ENCODE measurements around the gene PPT2. TPM values are rescaled to one million over a fixed set of nuclear protein-coding genes. Genes with fewer than 3 reads are reported as not detected.

PPT2 gene
- total and polyA plus RNA-seq, 2 experiments from 2014 or later = 8.9 to 20.6 TPM

DNA sequence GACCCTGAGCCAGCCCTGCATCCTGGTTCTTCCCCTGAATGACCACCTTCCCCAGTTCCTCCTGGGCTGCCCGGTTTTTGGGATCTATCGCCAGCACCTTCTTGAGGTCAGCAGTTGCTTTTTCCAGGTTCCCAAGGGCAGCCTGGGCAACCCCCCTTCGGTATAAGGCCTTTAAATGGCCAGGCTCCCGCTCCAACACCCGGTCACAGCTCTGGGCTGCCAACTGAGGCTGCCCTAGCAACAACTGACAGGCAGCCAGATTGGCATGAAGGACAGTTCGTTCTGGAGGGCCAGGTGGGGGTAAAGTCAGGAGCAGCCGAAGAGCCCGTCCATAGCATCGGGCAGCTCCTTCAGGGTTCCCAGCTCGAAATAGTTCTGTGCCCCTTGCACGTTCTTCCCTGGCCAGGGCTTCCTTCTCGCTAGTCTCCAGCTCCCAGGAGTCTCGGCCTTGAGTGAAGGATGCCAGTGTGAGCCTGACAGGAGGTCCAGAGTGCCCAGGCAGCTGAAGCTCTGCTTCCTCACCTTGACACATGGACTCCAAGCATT, 25.1 kb upstream of the PPT2 start:
- Histone ChIP-seq H3K4me3 (peak overlapping the region; percentile 96), H4K20me1 (replicated peaks; ENCODE audit: insufficient read depth) (0 out of 2 replicates have a peak, but pooled peaks cover 5% of the 10 kb centered on the region), H3K27me3 (ENCODE audit: insufficient read depth) (no peaks in the 10 kb centered on the region), H3K79me2 (replicated peaks; ENCODE audit: insufficient read depth) (peaks cover 20% of the 10 kb centered on the region), H3K36me3 (ENCODE audit: insufficient read depth) (0 out of 2 replicates have a peak, but pooled peaks cover 5% of the 10 kb centered on the region), H3K4me2 (peak overlapping the region; percentile 96; the same call in 1 of the 2 replicates), H3K4me1 (ENCODE audit: insufficient read depth) (peaks cover 22% of the 10 kb centered on the region), H3F3A (replicated peaks; ENCODE audit: low read depth) (peaks cover 10% of the 10 kb centered on the region; the same call in 1 of the 2 replicates), H3K9me2 (ENCODE audit: insufficient read depth) (no peaks in the 10 kb centered on the region), H3K27ac (ENCODE audit: low read depth) (no peak overlapping the region; the same call in 1 of the 2 replicates), H2AFZ (no peak overlapping the region)
- ATAC-seq (no peak), DNase-seq (ENCODE audit: low spot score) (no peak)
- Mint-ChIP-seq H3K27me3 (ENCODE audit: insufficient read depth, low read depth, poor library complexity) (peaks cover 16% of the 10 kb centered on the region), H3K4me1 (peaks cover 23% of the 10 kb centered on the region), H3K4me3 (peak overlapping the region; percentile 100), H3K9me3 (no peaks in the 10 kb centered on the region), H3K27ac (peak overlapping the region; percentile 86), H3K36me3 (ENCODE audit: low read depth) (peaks cover 21% of the 10 kb centered on the region)
- TF ChIP-seq, protein P1, sequence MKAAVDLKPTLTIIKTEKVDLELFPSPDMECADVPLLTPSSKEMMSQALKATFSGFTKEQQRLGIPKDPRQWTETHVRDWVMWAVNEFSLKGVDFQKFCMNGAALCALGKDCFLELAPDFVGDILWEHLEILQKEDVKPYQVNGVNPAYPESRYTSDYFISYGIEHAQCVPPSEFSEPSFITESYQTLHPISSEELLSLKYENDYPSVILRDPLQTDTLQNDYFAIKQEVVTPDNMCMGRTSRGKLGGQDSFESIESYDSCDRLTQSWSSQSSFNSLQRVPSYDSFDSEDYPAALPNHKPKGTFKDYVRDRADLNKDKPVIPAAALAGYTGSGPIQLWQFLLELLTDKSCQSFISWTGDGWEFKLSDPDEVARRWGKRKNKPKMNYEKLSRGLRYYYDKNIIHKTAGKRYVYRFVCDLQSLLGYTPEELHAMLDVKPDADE (IDR thresholded peaks at IDR 0.05) = no peak
- TF ChIP-seq, protein P2, sequence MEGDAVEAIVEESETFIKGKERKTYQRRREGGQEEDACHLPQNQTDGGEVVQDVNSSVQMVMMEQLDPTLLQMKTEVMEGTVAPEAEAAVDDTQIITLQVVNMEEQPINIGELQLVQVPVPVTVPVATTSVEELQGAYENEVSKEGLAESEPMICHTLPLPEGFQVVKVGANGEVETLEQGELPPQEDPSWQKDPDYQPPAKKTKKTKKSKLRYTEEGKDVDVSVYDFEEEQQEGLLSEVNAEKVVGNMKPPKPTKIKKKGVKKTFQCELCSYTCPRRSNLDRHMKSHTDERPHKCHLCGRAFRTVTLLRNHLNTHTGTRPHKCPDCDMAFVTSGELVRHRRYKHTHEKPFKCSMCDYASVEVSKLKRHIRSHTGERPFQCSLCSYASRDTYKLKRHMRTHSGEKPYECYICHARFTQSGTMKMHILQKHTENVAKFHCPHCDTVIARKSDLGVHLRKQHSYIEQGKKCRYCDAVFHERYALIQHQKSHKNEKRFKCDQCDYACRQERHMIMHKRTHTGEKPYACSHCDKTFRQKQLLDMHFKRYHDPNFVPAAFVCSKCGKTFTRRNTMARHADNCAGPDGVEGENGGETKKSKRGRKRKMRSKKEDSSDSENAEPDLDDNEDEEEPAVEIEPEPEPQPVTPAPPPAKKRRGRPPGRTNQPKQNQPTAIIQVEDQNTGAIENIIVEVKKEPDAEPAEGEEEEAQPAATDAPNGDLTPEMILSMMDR (conservative IDR thresholded peaks at IDR 0.05; ENCODE audit: low read depth in 2 of 2) = no peak
- TF ChIP-seq, protein P3, sequence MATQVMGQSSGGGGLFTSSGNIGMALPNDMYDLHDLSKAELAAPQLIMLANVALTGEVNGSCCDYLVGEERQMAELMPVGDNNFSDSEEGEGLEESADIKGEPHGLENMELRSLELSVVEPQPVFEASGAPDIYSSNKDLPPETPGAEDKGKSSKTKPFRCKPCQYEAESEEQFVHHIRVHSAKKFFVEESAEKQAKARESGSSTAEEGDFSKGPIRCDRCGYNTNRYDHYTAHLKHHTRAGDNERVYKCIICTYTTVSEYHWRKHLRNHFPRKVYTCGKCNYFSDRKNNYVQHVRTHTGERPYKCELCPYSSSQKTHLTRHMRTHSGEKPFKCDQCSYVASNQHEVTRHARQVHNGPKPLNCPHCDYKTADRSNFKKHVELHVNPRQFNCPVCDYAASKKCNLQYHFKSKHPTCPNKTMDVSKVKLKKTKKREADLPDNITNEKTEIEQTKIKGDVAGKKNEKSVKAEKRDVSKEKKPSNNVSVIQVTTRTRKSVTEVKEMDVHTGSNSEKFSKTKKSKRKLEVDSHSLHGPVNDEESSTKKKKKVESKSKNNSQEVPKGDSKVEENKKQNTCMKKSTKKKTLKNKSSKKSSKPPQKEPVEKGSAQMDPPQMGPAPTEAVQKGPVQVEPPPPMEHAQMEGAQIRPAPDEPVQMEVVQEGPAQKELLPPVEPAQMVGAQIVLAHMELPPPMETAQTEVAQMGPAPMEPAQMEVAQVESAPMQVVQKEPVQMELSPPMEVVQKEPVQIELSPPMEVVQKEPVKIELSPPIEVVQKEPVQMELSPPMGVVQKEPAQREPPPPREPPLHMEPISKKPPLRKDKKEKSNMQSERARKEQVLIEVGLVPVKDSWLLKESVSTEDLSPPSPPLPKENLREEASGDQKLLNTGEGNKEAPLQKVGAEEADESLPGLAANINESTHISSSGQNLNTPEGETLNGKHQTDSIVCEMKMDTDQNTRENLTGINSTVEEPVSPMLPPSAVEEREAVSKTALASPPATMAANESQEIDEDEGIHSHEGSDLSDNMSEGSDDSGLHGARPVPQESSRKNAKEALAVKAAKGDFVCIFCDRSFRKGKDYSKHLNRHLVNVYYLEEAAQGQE (IDR thresholded peaks at IDR 0.05; ENCODE audit: unreplicated experiment) = no peak
- TF ChIP-seq, protein P4, sequence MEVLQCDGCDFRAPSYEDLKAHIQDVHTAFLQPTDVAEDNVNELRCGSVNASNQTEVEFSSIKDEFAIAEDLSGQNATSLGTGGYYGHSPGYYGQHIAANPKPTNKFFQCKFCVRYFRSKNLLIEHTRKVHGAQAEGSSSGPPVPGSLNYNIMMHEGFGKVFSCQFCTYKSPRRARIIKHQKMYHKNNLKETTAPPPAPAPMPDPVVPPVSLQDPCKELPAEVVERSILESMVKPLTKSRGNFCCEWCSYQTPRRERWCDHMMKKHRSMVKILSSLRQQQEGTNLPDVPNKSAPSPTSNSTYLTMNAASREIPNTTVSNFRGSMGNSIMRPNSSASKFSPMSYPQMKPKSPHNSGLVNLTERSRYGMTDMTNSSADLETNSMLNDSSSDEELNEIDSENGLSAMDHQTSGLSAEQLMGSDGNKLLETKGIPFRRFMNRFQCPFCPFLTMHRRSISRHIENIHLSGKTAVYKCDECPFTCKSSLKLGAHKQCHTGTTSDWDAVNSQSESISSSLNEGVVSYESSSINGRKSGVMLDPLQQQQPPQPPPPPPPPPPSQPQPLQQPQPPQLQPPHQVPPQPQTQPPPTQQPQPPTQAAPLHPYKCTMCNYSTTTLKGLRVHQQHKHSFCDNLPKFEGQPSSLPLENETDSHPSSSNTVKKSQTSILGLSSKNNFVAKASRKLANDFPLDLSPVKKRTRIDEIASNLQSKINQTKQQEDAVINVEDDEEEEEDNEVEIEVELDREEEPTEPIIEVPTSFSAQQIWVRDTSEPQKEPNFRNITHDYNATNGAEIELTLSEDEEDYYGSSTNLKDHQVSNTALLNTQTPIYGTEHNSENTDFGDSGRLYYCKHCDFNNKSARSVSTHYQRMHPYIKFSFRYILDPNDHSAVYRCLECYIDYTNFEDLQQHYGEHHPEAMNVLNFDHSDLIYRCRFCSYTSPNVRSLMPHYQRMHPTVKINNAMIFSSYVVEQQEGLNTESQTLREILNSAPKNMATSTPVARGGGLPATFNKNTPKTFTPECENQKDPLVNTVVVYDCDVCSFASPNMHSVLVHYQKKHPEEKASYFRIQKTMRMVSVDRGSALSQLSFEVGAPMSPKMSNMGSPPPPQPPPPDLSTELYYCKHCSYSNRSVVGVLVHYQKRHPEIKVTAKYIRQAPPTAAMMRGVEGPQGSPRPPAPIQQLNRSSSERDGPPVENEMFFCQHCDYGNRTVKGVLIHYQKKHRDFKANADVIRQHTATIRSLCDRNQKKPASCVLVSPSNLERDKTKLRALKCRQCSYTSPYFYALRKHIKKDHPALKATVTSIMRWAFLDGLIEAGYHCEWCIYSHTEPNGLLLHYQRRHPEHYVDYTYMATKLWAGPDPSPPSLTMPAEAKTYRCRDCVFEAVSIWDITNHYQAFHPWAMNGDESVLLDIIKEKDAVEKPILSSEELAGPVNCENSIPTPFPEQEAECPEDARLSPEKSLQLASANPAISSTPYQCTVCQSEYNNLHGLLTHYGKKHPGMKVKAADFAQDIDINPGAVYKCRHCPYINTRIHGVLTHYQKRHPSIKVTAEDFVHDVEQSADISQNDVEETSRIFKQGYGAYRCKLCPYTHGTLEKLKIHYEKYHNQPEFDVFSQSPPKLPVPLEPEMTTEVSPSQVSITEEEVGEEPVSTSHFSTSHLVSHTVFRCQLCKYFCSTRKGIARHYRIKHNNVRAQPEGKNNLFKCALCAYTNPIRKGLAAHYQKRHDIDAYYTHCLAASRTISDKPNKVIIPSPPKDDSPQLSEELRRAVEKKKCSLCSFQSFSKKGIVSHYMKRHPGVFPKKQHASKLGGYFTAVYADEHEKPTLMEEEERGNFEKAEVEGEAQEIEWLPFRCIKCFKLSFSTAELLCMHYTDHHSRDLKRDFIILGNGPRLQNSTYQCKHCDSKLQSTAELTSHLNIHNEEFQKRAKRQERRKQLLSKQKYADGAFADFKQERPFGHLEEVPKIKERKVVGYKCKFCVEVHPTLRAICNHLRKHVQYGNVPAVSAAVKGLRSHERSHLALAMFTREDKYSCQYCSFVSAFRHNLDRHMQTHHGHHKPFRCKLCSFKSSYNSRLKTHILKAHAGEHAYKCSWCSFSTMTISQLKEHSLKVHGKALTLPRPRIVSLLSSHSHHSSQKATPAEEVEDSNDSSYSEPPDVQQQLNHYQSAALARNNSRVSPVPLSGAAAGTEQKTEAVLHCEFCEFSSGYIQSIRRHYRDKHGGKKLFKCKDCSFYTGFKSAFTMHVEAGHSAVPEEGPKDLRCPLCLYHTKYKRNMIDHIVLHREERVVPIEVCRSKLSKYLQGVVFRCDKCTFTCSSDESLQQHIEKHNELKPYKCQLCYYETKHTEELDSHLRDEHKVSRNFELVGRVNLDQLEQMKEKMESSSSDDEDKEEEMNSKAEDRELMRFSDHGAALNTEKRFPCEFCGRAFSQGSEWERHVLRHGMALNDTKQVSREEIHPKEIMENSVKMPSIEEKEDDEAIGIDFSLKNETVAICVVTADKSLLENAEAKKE (CRISPR knock-in tag; IDR thresholded peaks at IDR 0.05) = no peak
- TF ChIP-seq STAT1 (IDR thresholded peaks at IDR 0.05; ENCODE audit: unreplicated experiment) (no peak), EZH2phosphoT487 (IDR thresholded peaks at IDR 0.05; ENCODE audit: unreplicated experiment) (no peak), CREB1 (CRISPR knock-in tag; IDR thresholded peaks at IDR 0.05; ENCODE audit: low read depth) (no peak), ZNF331 (CRISPR knock-in tag; IDR thresholded peaks at IDR 0.05; ENCODE audit: low read depth) (no peak), JUNB (IDR thresholded peaks at IDR 0.05; ENCODE audit: unreplicated experiment) (no peak), POLR2AphosphoS5 (IDR thresholded peaks at IDR 0.05; ENCODE audit: low read depth) (no peak), NANOG (IDR thresholded peaks at IDR 0.05; ENCODE audit: borderline replicate concordance) (no peak), ZNF114 (CRISPR knock-in tag; IDR thresholded peaks at IDR 0.05) (no peak), EZH2 (IDR thresholded peaks at IDR 0.05; ENCODE audit: low read depth, unreplicated experiment) (no peak)

Measured in GM23338 (cell line).